ENCODE results near the gene SUSD3. TPM values are rescaled to one million over a fixed set of nuclear protein-coding genes. Genes with fewer than 3 reads are reported as not detected.

Gene SUSD3
- total and polyA plus RNA-seq, 2 donors (not counting 3 experiments of a cell fraction or from before 2014, with no cell fraction given): not detected

- dilution Hi-C loops (cut with MboI; ENCODE audit: extremely low pct_ligation_motif_present, low sequenced_read_pairs): no loop called here
- TF ChIP-seq GATA2 (IDR thresholded peaks at IDR 0.05; ENCODE audit: insufficient read depth, insufficient read length, low read depth, low read length): no peak
- no peak for TF ChIP-seq POLR2A (IDR thresholded peaks at IDR 0.05; ENCODE audit: low read depth, low read length)
- no peak for TF ChIP-seq FOS (IDR thresholded peaks at IDR 0.05; ENCODE audit: borderline replicate concordance, insufficient read depth, low read length)
- no peak for TF ChIP-seq JUN (IDR thresholded peaks at IDR 0.05; ENCODE audit: borderline replicate concordance, insufficient read depth, insufficient read length, low read depth)
- TF ChIP-seq EZH2 (IDR thresholded peaks at IDR 0.05; ENCODE audit: borderline replicate concordance, low read depth, low read length, severe bottlenecking): no peak
- TF ChIP-seq POLR2AphosphoS5 (IDR thresholded peaks at IDR 0.05; ENCODE audit: insufficient read depth, low read depth, low read length): no peak
- TF ChIP-seq MYC (IDR thresholded peaks at IDR 0.05; ENCODE audit: low read depth, low read length): no peak
- no peak for TF ChIP-seq CTCF (IDR thresholded peaks at IDR 0.05; ENCODE audit: extremely low read depth in 1 of 2, insufficient read depth in 1 of 2, low read depth in 1 of 2, low read length in 2 of 2)
- TF ChIP-seq MAX (IDR thresholded peaks at IDR 0.05; ENCODE audit: insufficient read depth, insufficient read length): no peak
- FAIRE-seq: no peak
Measured at GRCh38 chr9:93076101-93076791, 17.7 kb downstream of the SUSD3 start.

More at GRCh38 chr9:93076101-93076791, 17.7 kb downstream of the SUSD3 start:
- Histone ChIP-seq H3K9ac (replicated peaks; ENCODE audit: extremely low read depth, insufficient read depth, low read length) (no peak overlapping the region), H3K4me3 (replicated peaks in 1 of 3; ENCODE audit: insufficient read depth in 1 of 3, low read depth in 1 of 3, low read length in 3 of 3) (no peak overlapping the region), H3K27ac (ENCODE audit: insufficient read depth, low read depth, low read length) (no peak overlapping the region), H3K9me3 (replicated peaks; ENCODE audit: control insufficient read depth, insufficient read depth, low read length) (no peaks in the 10 kb centered on the region), H3K4me2 (ENCODE audit: insufficient read depth, low read length) (no peak overlapping the region), H3K4me1 (ENCODE audit: control insufficient read depth, extremely low read depth, insufficient read depth, low read length) (no peaks in the 10 kb centered on the region), H3K36me3 (ENCODE audit: control insufficient read depth in 2 of 2, extremely low read depth in 1 of 2, insufficient read depth in 2 of 2, low read length in 2 of 2) (no peaks in the 10 kb centered on the region), H3K79me2 (ENCODE audit: control insufficient read depth, insufficient read depth, low read length) (no peaks in the 10 kb centered on the region), H2AFZ (ENCODE audit: low read depth, low read length) (no peak overlapping the region), H3K9me1 (replicated peaks; ENCODE audit: control insufficient read depth, extremely low read depth, insufficient read depth, low read length) (no peaks in the 10 kb centered on the region), H4K20me1 (replicated peaks; ENCODE audit: control insufficient read depth, extremely low read depth, insufficient read depth, low read length) (no peaks in the 10 kb centered on the region), H3K27me3 (ENCODE audit: control insufficient read depth in 2 of 2, insufficient read depth in 2 of 2, low read length in 2 of 2) (no peaks in the 10 kb centered on the region)
- no peak for DNase-seq (ENCODE audit: low read depth, low spot score)
- ChIA-PET CTCF (no interaction called here), POLR2A (no interaction called here)
- BruUV-seq (replicated peaks): no TSS peak
- intact Hi-C loops (cut with micrococcal nuclease): no loop called here

All from endothelial cell of umbilical vein (primary cell).